DMS153 treated with DMSO at 0.1 percent for 48 hours (cell line): ENCODE data around the gene MUC21.
"Not testable (repeated sequence)": the region's sequence is repeated elsewhere in the genome, so short reads cannot be mapped to it uniquely, and the experiment has no call there.

ENCODE experiments used
- DNase-seq: peaks from one replicate; lab custom pipeline; 2025; ENCODE audit not compliant: unreplicated experiment; lab: John Stamatoyannopoulos, UW

Gene MUC21

DNA sequence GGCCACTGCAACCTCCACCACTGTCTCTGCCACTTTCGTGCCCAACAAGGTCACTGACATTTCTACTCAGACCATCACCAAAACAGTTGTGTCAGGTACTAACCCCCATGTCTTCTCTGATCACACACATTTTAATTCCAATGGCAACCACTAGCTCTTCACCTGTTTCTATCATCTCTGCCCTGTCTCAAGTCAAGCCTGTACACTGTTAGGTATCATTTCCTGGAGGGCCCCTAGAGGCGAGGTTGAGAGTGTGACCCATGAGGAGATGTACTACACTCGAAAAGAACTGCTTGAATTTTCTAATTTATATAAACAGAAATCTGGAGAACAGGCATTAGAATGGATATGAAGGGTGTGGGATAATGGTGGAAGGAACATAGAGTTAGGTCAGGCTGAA, 17.4 kb upstream of the MUC21 start:
- no peak for DNase-seq

DNA sequence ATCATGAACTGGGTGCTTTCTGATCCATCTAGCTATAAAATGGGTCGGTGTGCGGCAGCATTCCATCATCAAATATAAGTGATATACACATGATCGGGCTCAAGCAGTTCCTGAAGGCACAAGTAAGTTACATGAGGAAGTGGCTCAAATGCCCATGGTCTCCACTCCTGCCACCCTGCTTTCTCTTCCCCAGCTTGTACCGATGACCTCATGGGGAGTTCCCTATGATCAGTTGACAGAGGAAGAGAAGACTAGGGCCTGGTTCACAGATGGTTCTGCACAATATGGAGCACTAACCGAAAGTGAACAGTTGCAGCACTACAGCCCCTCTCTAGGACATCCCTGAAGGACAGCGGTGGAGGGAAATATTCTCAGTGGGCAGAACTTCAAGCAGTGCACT, 14.3 kb upstream of the MUC21 start:
- not testable (repeated sequence) for DNase-seq

DNA sequence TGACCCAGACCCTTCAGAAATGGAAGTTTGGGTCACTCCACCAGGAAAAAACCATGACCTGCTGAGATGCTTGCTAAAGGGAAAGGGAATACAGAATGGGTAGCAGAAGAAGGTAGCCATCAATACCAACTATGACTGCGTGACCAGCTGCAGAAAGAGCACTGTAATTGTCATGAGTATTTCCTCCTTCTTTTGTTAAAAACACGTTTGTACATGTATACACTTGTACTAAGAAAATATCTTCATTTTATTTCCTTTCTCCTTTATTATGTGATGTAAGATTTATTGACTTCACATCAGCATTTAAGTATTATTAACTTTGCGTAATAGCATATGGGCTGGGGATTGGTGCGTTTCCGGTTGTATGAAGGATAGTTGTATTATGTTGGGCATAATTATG, 12.6 kb upstream of the MUC21 start:
- no peak for DNase-seq

DNA sequence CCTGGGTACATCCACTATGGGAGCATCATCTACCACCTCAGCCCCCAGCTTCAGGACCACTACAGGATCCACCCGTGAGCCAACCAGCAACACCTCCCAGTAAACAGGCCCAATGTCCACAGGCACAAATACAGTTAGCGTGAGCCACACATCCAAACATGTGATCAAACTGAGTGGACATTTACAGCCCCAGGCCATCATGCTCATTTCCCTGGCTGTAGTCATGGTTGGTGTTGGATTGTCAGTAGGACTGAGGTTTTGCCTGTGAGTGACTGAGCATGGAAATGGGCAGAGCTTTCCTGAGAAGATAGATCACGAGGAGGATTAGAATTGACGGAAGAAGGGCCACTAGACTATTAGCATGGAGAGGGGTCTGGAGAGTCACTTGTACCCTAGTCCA, 10.7 kb upstream of the MUC21 start:
- no peak for DNase-seq

DNA sequence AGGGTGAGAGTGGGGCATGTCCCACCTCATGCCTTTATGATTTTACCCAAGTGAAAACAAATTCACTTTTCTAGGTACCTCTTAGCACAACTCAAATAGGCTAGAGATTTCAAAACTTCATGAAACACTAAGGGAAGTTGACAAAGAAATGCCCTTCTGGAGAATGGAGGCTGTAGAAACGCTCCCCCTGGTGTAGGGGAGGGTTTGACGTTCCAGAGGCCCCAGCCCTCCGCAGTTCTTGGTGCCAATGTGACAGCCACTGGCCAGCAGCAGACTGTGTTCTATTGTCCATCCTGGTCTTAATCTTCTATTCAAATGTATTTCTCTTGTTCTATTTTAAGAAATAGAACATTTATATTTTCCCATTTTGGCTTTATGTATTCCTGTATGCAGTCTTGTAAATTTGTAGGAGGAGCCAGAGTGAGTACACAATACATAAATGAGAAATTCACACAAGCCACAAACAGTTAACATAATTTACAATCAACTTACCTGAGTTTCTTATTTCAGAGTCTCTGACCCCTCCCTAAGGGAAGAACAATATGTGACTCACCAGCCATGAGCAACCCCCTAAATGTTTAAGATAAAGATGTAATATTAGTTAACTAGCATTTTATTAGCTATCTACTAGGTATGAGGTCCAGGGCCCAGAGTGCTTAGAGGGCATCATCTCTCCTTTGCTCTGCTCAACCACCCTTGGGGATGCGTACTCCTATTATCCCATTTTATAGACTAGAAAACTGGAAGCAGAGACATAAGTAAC, 8.8 kb upstream of the MUC21 start:
- DNase-seq: no peak

GRCh38 chr6:30979141-30979540, 4.4 kb upstream of the MUC21 start:
- DNase-seq: no peak

- no peak for DNase-seq
These were observed 3.8 kb upstream of the MUC21 start for GRCh38 chr6:30979690-30980089.

DNA sequence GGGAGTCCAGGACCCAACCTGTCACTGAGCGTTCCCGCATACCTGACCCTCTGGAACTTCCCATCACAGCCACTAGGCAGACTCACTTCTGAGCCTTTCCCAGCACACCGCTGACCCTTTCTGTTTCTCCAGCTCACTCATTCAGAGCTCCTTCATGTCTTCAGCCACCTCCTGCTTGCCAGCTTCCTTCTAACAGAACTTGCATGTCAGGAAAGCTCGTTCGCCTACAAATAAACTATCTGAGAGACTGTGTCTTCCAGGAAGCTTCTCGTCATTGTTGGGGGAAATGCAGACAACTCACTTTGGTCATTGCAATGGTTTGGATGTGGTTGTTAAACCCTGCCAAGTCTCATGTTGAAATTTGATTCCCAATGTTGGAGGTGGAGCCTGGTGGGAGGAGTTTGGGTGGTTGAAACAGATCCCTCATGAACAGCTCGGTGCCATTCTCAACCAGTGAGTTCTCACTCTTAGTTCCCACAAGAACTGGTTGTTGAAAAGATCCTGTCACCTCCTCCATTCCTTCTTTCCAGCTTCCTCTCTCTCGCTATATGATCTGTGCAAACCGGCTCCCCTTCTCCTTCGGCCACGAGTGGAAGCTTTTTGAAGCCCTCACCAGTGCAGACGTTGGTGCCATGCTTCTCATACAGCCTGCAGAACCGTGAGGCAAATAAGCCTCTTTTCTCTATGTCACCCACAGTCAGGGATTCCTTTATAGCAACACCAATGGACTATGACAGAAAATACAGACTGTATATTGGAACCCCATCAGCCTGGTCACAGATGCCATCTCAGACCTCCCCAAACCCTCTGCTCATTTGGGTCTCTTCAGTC, 1.4 kb upstream of the MUC21 start:
- DNase-seq: no peak

GRCh38 chr6:30985490-30985889, 2.0 kb downstream of the MUC21 start:
- no peak for DNase-seq

GRCh38 chr6:30987304-30987703, 3.8 kb downstream of the MUC21 start:
- no peak for DNase-seq

DNA sequence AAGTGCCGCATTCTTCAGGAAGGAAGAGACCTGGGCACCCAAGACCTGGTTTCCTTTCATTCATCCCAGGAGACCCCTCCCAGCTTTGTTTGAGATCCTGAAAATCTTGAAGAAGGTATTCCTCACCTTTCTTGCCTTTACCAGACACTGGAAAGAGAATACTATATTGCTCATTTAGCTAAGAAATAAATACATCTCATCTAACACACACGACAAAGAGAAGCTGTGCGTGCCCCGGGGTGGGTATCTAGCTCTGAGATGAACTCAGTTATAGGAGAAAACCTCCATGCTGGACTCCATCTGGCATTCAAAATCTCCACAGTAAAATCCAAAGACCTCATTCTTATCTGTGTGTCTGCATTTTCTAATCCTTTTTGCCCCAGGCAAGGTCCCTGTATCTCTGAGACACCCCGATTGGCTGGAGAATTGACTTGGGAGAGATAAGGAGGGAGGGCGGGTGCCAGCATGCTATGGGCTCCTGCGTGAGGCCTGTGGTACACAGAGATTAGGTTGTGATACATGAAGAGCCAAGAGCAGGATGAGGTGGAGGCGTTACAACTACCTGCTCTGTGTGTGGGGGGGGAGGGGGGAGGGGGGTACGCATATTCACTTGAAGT, 4.8 kb downstream of the MUC21 start:
- no peak for DNase-seq

GRCh38 chr6:30990422-30991086, 7.0 kb downstream of the MUC21 start:
- no peak for DNase-seq

GRCh38 chr6:30991891-30992290, 8.4 kb downstream of the MUC21 start:
- no peak for DNase-seq

- DNase-seq: no peak
These were observed 13.8 kb downstream of the MUC21 start for GRCh38 chr6:30997301-30997700.

DNA sequence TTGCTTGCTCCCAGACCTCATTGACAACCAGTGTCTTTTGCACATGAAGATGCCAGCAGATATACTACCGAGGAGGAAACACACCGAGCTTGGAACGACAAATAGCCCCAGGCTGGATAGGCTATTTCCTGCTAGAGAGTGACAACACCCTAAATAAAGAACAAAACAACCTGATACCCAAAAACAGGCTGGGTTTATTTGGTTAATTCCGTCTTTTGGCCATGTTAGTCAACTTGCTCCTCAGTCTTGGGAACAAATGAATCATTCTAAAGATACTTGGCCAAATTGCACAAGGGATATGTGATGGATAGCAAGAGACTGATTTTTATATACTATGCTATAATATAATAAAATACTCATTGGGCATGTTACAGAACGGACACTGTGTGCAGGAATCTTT, 15.3 kb downstream of the MUC21 start:
- no peak for DNase-seq

GRCh38 chr6:31000067-31000860, 16.7 kb downstream of the MUC21 start:
- not testable (repeated sequence) for DNase-seq

DNA sequence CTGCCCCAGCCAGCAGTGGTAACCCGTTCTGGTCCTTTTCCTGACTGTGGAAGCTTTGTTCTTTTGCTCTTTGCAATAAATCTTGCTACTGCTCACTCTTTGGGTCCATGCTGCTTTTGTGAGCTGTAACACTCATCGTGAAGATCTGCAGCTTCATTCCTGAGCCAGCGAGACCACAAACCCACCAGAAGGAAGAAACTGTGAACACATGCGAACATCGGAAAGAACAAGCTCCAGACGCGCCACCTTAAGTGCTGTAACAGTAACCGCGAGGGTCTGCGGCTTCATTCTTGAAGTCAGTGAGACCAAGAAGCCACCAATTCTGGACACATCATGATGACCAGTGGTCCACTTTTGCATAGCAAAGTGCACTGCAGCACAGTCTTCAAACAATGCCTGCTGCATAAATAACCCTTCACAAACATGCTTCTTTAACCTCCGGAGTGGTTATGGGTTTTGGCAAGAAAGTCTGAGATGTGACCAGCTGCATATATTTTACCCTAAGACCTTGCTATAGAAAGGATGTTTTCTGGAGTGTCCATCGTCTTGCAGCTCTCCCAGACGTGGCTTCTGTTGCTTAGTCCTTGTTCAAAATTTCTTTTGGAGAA, 17.9 kb downstream of the MUC21 start:
- no peak for DNase-seq

GRCh38 chr6:31002471-31002870, 19.0 kb downstream of the MUC21 start:
- no peak for DNase-seq

- no peak for DNase-seq
These were observed 21.3 kb downstream of the MUC21 start for GRCh38 chr6:31004794-31005193.
